OCI-LY1 (cell line): ENCODE data around the gene MSX1.

ENCODE experiments used
- H2AFZ ChIP-seq: fragments of 200-600 bp; sonication (generic), shearing (Covaris generic); 2 replicates; pipeline ENCODE4 v1.6.0; 2014; ENCODE audit warnings: antibody characterized with exemption, mild to moderate bottlenecking, low read length
- H3F3A ChIP-seq: fragments of 200-600 bp; sonication (generic), shearing (Covaris generic); 2 replicates; pipeline ENCODE4 v1.6.0; 2014; ENCODE audit warnings: mild to moderate bottlenecking, antibody characterized with exemption, low read length, moderate library complexity; ENCODE audit not compliant: insufficient read depth
- H3K27ac ChIP-seq: fragments of 200-600 bp; sonication (generic); 2 replicates; pipeline ENCODE4 v1.5.1; 2014; ENCODE audit warnings: low read length, mixed run types, mild to moderate bottlenecking, low read depth; ENCODE audit not compliant: poor library complexity, severe bottlenecking
- H3K27me3 ChIP-seq: fragments of 200-600 bp; sonication (generic); 2 replicates; pipeline ENCODE4 v1.6.0; 2014; ENCODE audit warnings: antibody characterized with exemption, mild to moderate bottlenecking, low read length, moderate library complexity; ENCODE audit not compliant: insufficient read depth
- H3K36me3 ChIP-seq: fragments of 200-600 bp; sonication (generic); 2 replicates; pipeline ENCODE4 v1.6.1; 2014; ENCODE audit warnings: mild to moderate bottlenecking, antibody characterized with exemption, low read length, moderate library complexity, mixed read lengths; ENCODE audit not compliant: insufficient read depth
- H3K4me1 ChIP-seq: fragments of 200-600 bp; sonication (generic); 2 replicates; pipeline ENCODE4 v1.5.1; 2014; ENCODE audit warnings: mild to moderate bottlenecking, low read length, moderate library complexity; ENCODE audit not compliant: insufficient read depth, severe bottlenecking
- H3K4me2 ChIP-seq: fragments of 200-600 bp; sonication (generic), shearing (Covaris generic); 2 replicates; pipeline ENCODE4 v1.6.1; 2014; ENCODE audit warnings: low read length
- H3K4me3 ChIP-seq: fragments of 200-600 bp; sonication (generic); 2 replicates; pipeline ENCODE4 v1.5.1; 2014; ENCODE audit warnings: low read length, low read depth, mild to moderate bottlenecking, mixed read lengths; ENCODE audit not compliant: poor library complexity, severe bottlenecking
- H3K79me2 ChIP-seq: fragments of 200-600 bp; shearing (Covaris generic); 2 replicates; pipeline ENCODE4 v1.6.1; 2016; ENCODE audit warnings: mixed run types, low read length, mixed read lengths; ENCODE audit not compliant: insufficient read depth
- H3K9ac ChIP-seq: fragments of 200-600 bp; sonication (generic), shearing (Covaris generic); 2 replicates; pipeline ENCODE4 v1.6.1; 2014; ENCODE audit warnings: mild to moderate bottlenecking, low read length, mixed read lengths
- H3K9me2 ChIP-seq: fragments of 200-600 bp; sonication (generic), shearing (Covaris generic); 2 replicates; pipeline ENCODE4 v1.6.1; 2014; ENCODE audit warnings: low read depth, mild to moderate bottlenecking, low read length, mixed read lengths
- H3K9me3 ChIP-seq: fragments of 200-600 bp; shearing (Covaris generic); 2 replicates; pipeline ENCODE4 v1.6.1; 2014; ENCODE audit warnings: low read length, mixed read lengths
- H4K20me1 ChIP-seq: fragments of 200-600 bp; sonication (generic), shearing (Covaris generic); 2 replicates; pipeline ENCODE4 v1.6.0; 2016; ENCODE audit warnings: mild to moderate bottlenecking, low read length; ENCODE audit not compliant: insufficient read depth
- CTCF ChIP-seq: fragments of 200-600 bp; sonication (generic), shearing (Covaris generic); IDR thresholded peaks from 2 replicates; pipeline ENCODE4 v1.5.1; 2017; ENCODE audit warnings: mild to moderate bottlenecking, antibody characterized with exemption, low read length, moderate library complexity, mixed read lengths
- EZH2 ChIP-seq: fragments of 200-600 bp; sonication (generic), shearing (Covaris generic); IDR thresholded peaks from 2 replicates; pipeline ENCODE4 v1.8.0; 2017; ENCODE audit warnings: borderline replicate concordance, mixed run types, mild to moderate bottlenecking, antibody characterized with exemption, low read length, moderate library complexity, mixed read lengths

Gene MSX1

GRCh38 chr4:4875611-4876010 is 16.1 kb downstream of the MSX1 start:
- Histone ChIP-seq H3K27ac (no peak overlapping the region), H3K27me3 (no peaks in the 10 kb centered on the region), H4K20me1 (no peaks in the 10 kb centered on the region), H3K36me3 (no peaks in the 10 kb centered on the region), H3K9ac (no peak overlapping the region), H3K4me2 (no peak overlapping the region), H3K79me2 (no peaks in the 10 kb centered on the region), H3K4me3 (no peak overlapping the region), H3F3A (no peaks in the 10 kb centered on the region), H3K9me3 (no peaks in the 10 kb centered on the region), H2AFZ (no peak overlapping the region), H3K4me1 (no peaks in the 10 kb centered on the region), H3K9me2 (no peaks in the 10 kb centered on the region)
- no peak for TF ChIP-seq CTCF
- TF ChIP-seq EZH2 = no peak

GRCh38 chr4:4876945-4877661 is 17.6 kb downstream of the MSX1 start:
- Histone ChIP-seq H3K79me2 (no peaks in the 10 kb centered on the region), H3K27me3 (no peaks in the 10 kb centered on the region), H3K4me2 (no peak overlapping the region), H3F3A (no peaks in the 10 kb centered on the region), H3K9me2 (no peaks in the 10 kb centered on the region), H3K27ac (no peak overlapping the region), H3K9ac (no peak overlapping the region), H4K20me1 (no peaks in the 10 kb centered on the region), H3K36me3 (no peaks in the 10 kb centered on the region), H3K4me1 (no peaks in the 10 kb centered on the region), H3K4me3 (no peak overlapping the region), H2AFZ (no peak overlapping the region), H3K9me3 (no peaks in the 10 kb centered on the region)
- TF ChIP-seq EZH2 (no peak), CTCF (no peak)

- Histone ChIP-seq H3K27ac (no peak overlapping the region), H3K4me1 (no peaks in the 10 kb centered on the region), H3K9ac (no peak overlapping the region), H3K36me3 (no peaks in the 10 kb centered on the region), H3K9me2 (no peaks in the 10 kb centered on the region), H3K27me3 (no peaks in the 10 kb centered on the region), H3K4me3 (no peak overlapping the region), H3K4me2 (no peak overlapping the region), H3K9me3 (no peaks in the 10 kb centered on the region), H3F3A (no peaks in the 10 kb centered on the region), H4K20me1 (no peaks in the 10 kb centered on the region), H3K79me2 (no peaks in the 10 kb centered on the region), H2AFZ (no peak overlapping the region)
- peak; percentile 31 for TF ChIP-seq CTCF
- TF ChIP-seq EZH2 = no peak
Measured at GRCh38 chr4:4880492-4880891, 21.0 kb downstream of the MSX1 start.
